ENCODE data around the gene LDLRAD4.
"Not testable (repeated sequence)": the region's sequence is repeated elsewhere in the genome, so short reads cannot be mapped to it uniquely, and the experiment has no call there.

LDLRAD4 gene

DNA sequence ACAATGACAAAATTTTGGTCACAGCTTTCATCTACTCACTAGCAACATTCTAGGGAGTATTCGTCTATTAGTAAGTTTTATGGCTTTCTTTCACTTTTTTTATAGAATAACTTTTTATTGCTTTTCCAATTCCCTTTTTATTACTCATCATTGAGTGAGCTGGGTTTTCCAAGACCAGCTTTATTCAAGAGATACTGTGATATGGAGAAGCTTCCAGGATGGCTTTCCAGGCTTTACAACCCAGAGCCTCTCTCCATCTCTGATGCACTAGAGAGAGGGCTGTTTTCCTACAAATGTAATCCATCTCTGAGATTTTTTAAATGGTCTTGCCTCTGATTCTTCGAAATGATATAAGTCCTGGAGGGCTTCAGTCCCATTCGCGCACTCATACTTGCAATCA, 118.3 kb downstream of the LDLRAD4 start:
- DNase-seq (ENCODE audit: low read depth in 2 of 2): no peak

DNA sequence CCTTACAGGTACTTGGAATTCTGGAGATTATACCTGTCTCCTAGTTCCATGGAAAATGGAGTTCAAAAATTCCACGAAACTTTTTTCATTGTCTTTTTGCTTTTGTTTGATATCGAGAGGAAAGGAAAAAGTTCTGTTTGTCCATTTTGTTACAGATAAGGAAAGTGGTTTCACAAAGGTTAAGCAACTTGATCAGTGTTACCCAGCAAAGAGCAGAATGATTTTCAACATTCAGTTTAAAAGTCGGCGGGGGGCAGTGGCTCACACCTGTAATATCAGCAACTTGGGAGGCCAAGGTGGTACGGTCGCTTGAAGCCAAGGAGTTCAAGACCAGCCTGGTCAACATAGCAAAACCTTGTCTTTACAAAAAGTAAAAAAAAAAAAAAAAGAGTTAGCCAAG, 118.8 kb downstream of the LDLRAD4 start:
- no peak for DNase-seq (ENCODE audit: low read depth in 2 of 2)

DNA sequence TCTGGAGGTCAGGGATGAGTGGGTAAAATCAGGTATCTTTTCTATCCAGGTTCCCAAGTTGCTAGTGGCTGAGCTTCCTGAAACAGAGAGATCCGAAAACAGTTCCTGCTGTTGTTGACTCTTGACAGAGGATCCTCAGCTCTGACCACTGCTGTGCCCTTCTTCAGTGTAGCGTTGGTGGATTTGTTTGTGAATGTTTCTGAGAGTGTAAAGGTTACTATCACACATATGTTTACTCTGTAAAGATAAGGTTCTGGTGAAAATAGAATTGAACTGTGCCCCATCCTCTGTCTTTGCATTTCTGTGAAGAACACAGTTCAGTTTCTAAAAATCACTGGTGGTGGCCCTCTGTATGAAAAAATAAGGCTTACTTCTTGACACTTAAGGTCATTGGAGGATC, 119.8 kb downstream of the LDLRAD4 start:
- DNase-seq (ENCODE audit: low read depth in 2 of 2): no peak

DNA sequence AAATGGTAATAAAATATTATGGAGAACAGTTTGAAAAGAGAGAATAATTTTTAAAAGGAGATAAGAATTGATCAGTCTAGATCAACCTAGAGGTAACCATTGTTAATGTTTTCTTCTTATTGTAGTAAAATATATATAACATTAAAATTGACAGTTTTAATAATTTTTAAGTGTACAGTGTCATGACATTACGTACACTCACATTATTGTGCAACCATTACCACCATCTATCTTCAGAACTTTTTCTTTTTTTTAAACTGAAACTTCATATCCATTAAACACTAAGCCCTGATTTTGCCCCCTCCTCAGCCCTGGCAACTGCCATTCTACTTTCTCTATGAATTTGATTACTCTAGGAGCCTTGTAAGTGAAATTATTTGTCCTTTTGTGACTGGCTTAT, 121.1 kb downstream of the LDLRAD4 start:
- no peak for DNase-seq (ENCODE audit: low read depth in 2 of 2)

DNA sequence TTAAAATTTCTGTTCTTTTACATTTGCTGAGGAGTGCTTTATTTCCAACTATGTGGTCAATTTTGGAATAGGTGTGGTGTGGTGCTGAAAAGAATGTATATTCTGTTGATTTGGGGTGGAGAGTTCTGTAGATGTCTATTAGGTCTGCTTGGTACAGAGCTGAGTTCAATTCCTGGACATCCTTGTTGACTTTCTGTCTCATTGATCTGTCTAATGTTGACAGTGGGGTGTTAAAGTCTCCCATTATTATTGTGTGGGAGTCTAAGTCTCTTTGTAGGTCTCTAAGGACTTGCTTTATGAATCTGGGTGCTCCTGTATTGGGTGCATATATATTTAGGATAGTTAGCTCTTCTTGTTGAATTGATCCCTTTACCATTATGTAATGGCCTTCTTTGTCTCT, 127.9 kb downstream of the LDLRAD4 start:
- not testable (repeated sequence) for DNase-seq (ENCODE audit: low read depth in 2 of 2)

DNA sequence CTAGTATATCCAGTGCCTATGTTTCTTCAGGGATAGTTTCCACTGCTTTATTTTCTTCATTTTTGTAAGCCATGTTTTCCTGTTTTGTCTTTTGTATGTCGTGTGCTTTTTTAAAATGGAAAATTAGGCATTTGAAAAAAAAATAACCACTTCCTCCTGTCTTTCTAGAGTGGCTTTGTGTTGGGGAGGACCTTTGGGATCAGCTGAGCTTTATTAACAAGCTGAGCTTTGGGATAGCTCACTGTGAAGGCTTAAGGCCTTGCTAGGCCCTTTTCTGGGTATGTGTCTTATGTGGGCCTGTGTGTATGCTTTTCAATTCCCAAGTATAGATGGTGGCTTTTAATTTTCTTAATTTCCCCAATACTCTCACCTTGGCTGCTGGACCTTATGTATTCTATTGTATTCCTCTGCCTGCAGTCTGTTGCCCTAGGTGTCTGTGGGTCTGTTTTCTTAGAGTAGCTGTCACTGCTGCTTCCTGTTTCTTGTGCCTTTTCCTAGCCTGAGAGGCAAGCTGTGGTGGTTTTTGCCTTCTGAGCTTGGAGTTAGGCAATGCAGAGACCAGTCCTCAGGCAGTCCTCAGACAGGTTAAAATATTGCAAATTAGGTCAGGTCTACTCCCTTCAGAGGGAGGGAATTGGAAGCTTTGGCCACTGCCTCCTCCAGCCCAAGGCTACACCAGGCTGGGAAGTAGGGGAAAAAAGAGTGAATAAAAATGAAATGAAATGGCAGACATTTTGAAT, 134.7 kb downstream of the LDLRAD4 start:
- DNase-seq (ENCODE audit: low read depth in 2 of 2): no peak

DNA sequence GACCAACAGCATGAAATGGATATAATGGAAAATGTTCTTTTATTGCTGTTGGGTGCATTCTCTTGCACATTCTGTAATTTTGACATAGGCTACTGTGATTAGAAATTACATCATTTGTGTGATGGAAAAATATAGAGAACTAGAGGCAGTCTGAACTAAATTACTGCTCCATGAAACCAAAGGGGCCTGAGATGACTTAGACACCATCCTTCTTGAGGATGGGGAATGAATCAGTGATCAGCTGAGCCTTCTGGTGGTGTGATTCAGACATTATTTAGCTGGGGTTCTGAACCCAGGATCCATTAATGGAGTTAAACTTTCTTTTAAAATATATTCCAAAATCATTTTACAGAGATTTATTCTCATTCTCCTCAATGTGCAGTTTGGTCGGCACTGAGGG, 135.8 kb downstream of the LDLRAD4 start:
- DNase-seq (ENCODE audit: low read depth in 2 of 2): no peak

DNA sequence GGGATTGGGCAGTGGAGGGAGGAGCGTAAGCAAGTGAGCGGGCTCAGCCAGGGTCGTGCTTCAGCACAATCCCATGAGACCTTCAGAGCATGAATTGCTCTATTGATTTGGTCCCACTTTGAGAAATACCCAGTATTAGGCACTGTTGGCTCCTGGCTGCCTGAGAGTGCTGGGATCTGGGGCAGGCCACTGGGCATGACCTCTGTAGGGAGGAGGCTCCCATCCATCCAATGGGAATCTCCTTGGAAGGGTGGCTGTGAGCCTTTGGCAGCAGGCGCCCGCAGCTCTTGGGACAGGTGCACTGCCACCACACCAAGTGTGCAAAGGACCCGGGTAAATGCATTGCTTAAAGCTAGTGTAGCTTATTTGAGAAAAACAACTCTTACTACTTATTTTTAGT, 137.5 kb downstream of the LDLRAD4 start:
- DNase-seq (ENCODE audit: low read depth in 2 of 2): no peak

DNA sequence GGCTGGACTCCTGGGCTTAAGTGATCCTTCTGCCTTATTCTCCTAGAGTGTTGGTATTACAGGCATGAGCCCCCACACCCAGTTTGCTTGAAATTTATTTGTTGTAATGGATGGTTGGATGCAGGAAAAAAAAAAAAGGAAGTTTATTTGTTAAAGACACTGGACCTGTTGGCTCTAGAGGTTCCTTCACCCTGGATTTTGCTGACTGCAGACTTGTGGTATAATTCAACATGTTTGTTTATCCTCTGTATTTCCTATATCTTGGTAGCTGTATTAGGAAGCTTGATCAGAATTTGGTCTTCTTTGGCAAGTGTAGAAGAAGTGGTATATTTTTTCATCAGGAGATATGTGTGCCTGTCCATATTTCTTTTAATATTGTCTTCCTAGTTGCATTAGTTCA, 138.7 kb downstream of the LDLRAD4 start:
- no peak for DNase-seq (ENCODE audit: low read depth in 2 of 2)

DNA sequence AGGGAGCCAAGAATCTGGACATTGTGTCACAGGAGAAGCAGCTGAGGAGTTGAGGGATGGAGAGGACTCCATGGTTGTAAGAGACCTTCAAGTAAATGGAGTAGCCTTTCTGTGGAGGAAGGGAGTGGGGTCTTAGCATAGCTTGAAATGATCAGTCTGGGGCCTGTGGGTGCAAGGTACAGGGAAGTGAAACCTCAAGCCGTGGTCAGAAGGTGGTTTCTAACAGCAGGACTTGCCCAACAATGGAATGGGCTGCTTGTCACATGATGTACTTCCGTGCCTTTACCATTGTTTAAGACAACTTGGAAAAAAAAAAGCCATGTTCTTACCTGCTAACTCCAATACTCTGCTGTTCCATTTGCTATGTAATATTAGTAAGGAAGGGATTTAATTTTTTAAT, 140.7 kb downstream of the LDLRAD4 start:
- no peak for DNase-seq (ENCODE audit: low read depth in 2 of 2)

DNA sequence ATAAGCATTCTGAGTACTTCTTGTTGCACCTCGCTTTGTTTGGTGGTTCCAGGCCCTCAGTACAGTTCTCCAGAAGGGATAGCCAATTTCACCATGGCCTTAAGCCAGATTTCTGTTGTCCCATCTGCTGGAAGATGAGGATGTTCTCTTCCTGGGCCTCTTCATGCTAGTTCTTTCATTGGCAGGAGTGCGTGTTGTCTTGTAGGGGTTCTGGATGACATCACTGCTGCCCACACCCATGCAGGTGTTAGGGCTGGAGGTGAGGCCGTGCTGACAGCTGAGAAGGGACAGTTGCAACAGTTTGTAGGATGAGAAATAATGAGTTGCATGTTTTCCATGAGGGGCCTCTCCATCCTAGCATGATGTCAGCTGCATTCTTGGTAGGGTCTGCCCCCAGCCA, 142.9 kb downstream of the LDLRAD4 start:
- DNase-seq (ENCODE audit: low read depth in 2 of 2): no peak

DNA sequence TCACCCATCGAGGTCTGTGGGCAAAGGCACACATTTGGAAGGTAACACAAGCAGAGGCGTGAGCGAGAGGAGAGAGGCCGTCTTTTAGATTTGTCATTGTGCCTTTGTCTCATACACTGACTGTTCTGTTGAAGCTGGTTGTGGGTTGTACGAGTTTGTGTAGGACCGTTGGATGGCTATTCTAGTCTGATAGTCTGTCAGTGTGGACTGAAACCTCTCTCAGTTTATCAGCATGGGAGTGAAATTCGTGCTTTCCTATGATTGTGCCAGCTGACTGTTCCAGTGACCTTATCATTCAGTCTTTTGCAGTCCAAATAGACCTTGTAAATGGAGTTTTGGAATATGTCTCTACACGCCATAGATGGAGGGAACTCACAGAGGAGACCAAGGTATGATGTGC, 143.5 kb downstream of the LDLRAD4 start:
- DNase-seq (ENCODE audit: low read depth in 2 of 2): no peak

DNA sequence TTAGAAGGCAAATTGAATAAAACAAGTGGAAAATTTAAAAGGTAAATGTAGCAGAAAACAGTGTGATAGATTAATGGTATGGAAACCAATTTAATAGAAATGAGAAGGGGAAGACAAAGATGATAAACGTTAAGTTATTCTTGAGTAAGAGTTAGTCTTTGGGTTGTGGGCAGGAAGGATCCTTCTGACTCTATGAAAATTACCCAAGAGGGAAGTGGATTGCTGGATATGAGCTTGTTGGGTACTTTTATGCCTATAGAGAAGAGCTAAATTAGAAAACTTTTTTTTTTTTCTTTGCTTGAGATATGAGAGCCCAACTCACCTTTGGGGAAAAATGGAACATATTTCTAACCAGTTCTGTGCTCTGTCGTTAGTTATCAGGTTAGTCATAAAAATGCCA, 144.0 kb downstream of the LDLRAD4 start:
- no peak for DNase-seq (ENCODE audit: low read depth in 2 of 2)

DNA sequence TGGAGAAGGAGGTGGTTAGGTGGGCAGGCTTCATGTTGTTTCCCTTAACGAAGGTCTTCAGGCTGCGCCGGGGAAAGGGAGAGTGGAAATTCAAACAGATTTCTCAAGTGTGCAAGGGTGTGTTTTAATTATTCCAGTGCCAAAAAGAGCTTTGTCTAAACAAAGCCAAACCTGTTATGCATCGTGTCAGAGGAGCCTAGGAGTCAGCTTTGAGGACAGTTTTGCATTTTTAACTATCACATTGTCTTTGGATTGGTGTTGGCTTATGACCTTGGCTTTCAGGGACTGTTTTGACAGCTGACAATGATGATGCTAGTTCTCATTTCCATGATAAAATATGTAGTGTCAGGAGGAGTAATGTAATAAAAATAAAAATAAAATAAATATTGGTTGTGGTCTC, 144.8 kb downstream of the LDLRAD4 start:
- no peak for DNase-seq (ENCODE audit: low read depth in 2 of 2)

DNA sequence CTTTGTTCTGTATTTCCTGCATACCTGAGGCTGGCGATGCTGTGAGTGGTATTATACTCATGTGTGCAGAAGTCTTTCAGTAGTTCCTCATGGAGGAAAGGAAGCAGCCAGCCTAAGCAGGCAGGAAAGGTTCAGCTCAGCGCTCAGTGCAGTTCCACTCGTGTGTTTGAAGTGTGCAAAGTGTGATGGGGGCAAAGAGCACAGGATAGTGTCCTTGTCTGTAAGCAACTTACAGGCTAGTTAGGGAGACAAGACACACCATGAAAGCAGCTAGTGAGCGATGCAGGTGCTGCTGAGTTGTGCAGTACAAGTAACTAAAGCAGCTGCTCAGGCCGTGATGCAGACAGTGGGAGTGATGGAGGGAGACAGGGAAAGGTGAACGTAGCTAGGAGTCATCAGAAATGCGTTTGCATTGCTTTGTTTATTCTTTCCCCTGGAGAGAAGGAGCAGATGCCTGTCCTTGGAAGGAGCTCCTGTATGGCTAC, 146.2 kb downstream of the LDLRAD4 start:
- no peak for DNase-seq (ENCODE audit: low read depth in 2 of 2)

DNA sequence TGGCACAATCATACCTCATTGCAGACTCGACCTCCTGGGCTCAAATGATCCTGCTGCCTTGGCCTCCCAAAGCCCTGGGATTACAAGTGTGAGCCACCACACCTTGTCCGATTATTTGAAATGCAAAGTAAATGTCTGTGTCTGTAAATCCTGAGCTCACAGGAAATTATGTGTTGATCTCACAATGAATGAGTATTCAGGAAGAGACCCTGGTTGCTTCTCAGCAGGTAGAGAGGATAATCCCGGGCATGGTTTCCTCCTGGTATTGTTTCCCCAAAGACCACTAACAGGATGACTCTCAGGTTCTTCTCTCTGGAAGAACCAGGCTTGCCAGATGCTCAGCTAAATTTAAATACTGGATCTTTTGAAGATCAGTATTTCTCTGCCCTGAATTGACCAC, 147.6 kb downstream of the LDLRAD4 start:
- no peak for DNase-seq (ENCODE audit: low read depth in 2 of 2)

DNA sequence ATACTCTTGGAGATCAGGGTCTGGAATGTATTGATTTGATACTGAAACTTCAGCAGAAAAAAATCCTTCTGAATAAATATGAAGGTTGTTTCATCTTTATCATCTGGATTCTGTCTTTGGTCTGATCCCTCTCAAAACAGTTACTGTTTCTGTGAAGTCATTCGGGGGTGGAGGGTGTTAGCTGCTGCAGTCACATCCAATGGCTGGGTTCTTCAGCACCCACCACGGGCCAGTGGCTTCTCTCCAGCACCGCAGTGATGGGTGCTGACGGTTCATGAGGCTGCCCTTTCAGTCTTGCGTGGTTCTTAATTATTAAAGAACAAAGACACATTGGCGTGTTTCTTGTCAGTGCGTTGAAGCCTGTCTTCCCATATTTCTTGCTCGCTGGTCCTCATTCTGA, 148.0 kb downstream of the LDLRAD4 start:
- DNase-seq (ENCODE audit: low read depth in 2 of 2): no peak

DNA sequence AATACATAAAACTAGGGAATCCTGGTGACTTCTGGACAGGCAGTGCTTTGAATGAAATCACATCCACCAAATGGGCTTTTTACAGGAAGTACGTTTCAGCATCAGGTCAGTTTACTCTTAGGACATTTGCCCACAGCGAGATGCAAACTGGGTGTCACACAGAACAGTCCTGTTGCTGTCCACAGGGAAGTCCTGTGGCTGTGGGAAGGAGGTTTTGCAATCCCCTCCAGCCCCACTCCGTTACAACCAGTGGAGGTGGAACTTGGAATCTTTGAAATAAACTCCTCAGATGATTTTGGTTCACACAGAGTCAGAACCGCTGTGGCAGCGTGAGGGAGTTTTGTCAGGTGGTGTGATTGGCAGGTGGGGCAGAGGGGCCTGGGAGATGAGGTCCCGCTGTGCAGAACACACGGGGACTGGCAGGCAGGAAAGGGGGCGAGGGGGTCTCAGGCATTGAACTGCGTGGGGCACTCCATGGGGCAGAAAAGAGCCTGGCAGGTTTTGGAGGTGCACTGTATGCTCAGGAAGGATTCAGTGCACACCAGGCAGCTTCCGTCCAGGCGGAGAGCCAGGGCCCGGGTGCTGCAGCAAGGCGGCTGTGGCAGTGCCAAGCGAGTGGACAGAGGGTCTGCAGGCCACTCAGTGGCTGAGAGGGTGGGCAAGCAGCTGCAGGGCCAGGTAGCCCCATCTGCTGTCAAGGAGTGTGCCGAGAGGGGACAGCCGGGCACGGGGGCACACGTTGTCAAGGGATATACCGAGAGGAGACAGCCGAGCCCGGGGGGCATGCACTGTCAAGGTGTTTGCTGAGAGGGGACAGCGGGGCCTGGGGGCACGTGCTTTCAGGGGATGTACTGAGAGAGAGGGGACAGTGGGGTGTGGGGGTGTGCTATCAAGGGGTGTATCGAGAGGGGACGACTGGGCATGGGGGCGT, 148.7 kb downstream of the LDLRAD4 start:
- no peak for DNase-seq (ENCODE audit: low read depth in 2 of 2)

DNA sequence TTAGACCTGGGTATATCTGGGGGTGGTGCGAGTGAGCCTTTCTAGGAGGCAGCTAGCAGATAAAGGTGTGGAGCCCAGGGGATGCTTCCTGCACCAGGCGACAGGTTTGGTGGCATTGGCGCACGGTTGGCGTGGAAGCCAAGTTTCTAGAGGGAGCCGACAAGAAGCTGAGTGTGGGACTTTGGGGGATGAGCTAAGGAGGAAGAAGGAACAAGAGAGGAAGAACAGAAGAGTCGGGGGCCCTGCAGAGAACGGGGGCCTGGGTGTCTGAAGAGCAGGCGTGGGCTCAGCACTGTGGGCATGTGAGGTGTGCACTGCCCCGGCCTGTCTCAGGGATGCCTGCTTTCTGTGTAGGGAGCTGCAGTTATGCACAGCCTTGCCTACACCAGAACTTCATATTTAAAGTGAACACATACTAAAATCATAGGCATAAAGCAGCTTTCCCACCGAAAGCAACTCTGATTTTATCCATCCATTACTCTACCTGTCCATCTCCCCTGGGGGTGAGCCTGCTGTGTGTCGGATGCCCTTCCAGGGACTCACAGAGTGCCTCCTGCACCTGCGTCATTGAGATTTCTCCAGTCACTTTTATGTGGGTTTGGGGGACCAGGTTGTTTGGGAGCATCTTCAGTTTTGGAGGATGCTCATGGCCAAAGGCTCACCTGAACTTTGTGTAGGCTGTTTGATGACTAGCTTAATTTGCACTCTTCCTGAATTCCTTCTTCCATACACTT, 149.7 kb downstream of the LDLRAD4 start:
- no peak for DNase-seq (ENCODE audit: low read depth in 2 of 2)

DNA sequence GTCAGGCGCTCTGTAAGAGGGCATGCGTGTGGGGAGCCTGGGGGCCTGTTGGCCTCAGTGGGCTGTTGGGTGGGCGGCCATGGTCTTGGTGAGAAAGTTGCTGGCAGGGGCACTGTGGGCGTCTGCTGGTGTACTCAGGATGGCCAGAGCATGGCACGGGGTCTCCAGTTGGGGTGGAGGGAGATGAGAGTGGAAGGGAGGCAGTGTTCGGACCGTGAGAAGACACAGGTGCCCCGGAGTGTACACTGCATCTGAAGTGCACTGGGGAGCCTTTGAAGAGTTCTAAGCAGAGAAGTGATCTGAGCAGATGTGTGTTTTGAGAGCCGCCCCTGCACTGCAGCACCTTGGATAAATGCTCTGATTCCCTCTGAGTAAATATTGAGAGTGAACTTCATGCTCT, 150.8 kb downstream of the LDLRAD4 start:
- DNase-seq (ENCODE audit: low read depth in 2 of 2): no peak

DNA sequence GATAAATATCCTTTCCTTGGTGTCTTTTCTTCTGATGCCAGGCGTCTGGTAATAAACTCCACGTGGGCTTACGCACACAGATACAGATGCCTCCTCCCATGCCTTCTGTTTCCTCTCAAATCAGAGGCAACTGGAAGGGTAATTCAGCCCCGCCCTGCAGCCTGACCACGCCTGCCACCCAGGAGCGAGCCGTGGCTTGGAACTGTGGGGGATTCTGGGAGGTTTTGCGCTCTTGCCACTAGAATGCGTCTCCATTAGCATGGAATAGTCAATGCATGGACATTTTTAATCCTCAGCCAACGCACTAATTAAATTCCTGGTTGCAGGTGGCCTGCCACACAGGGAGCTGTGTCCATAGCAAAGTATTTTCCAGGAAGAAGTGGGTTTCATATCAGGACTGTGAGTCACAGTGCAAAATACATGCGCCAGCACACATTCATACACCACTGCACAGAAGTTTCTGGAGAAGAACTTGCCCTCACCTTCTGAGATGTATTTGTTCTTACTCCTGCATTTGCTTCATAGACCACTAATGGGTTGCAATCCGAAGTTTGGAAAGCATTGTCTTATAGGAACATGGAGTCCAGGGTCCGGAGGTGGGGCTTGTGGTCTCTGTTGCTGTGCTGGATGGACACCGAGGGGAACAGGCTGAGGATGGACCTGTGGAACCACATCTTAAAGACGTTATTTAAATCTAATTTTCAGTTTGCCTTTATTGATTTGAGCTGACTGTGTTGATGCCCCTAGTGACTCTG, 151.4 kb downstream of the LDLRAD4 start:
- DNase-seq (ENCODE audit: low read depth in 2 of 2): no peak

All from stimulated activated CD4-positive, alpha-beta T cell treated with anti-CD3 and anti-CD28 coated beads, Interleukin-12 subunit alpha, Interleukin-12 subunit beta, amount 100 ng/mL, for 24 hours (primary cell).